Sigmoid colon (tissue), 7 donors: Measurements from ENCODE around the gene CARMIL1. TPM values are rescaled to one million over a fixed set of nuclear protein-coding genes. Genes with fewer than 3 reads are reported as not detected.

Experiments used
- DNase-seq: peaks from one replicate; pipeline ENCODE4 v3.0.0-alpha.2; 2019
- H3K27ac ChIP-seq, 4 donors: fragments of 200-600 bp; sonication (generic); one replicate each; pipeline ENCODE4 v1.5.1; 2016 to 2019; ENCODE audit warnings: mild to moderate bottlenecking in 1 of 4
- H3K27me3 ChIP-seq, 3 donors: fragments of 200-600 bp; sonication (generic); one replicate each; pipeline ENCODE4 v1.5.1; 2019; ENCODE audit warnings: mild to moderate bottlenecking in 1 of 3
- H3K36me3 ChIP-seq, 4 donors: fragments of 200-600 bp; sonication (generic); one replicate each; pipeline ENCODE4 v1.5.1; 2016 to 2019
- H3K4me1 ChIP-seq, 4 donors: fragments of 200-600 bp; sonication (generic); one replicate each; pipeline ENCODE4 v1.5.1; 2017 to 2019
- H3K4me3 ChIP-seq, 4 donors: fragments of 200-600 bp; sonication (generic); one replicate each; pipeline ENCODE4 v1.5.1; 2017 to 2019; ENCODE audit warnings: mild to moderate bottlenecking in 2 of 4, moderate library complexity in 1 of 4
- H3K9me3 ChIP-seq, 4 donors: fragments of 200-600 bp in 3 of 4; sonication (generic) in 3 of 4; one replicate each; pipeline versions ENCODE4 v1.5.1 to v1.6.1; 2013 to 2019
- EP300 ChIP-seq, 4 donors: sonication (generic); formaldehyde crosslinking; IDR thresholded peaks; one replicate each; pipeline ENCODE4 v1.6.1; 2017; ENCODE audit warnings: antibody characterized with exemption in 4 of 4
- POLR2A ChIP-seq, 2 donors: fragments of 450-650 bp; IDR thresholded peaks; one replicate each; pipeline ENCODE4 v1.6.1; 2016; ENCODE audit warnings: antibody characterized with exemption in 2 of 2, mild to moderate bottlenecking in 2 of 2, moderate library complexity in 2 of 2
- POLR2AphosphoS5 ChIP-seq, 4 donors: sonication (generic); formaldehyde crosslinking; IDR thresholded peaks; one replicate each; pipeline ENCODE4 v1.6.1; 2017; ENCODE audit warnings: antibody characterized with exemption in 4 of 4
- WGBS, 2 donors: extraction: QIAGEN DNeasy Blood & Tissue Kit; methylation state at CpG; one replicate each; pipeline ENCODE4 v1.1.7; 2013; 5-methylcytosine and 5-hydroxymethylcytosine counted together
- intact Hi-C: fragments of 100-400 bp; cut with DNase I; formaldehyde crosslinking; loops from one replicate; pipeline ENCODE4 v1.15.1; 2023
- polyA plus RNA-seq, 3 donors: library from polyadenylated mRNA; stranded (reverse); fragments of 200-250 nt; gene quantifications; one replicate each; pipeline ENCODE4 v1.2.3, GENCODE V29; 2013
- total RNA-seq, 4 donors: library from RNA; depleted of rRNA; stranded (reverse); fragments of >200 nt; gene quantifications; one replicate each; pipeline ENCODE4 v1.1.0, GENCODE V29; 2016
- TF ChIP-seq, protein P1 (sequence below), 4 experiments: fragments of 450-650 bp in 3 of 4; fragments of 200-600 bp in 1 of 4; IDR thresholded peaks; one replicate each; pipeline ENCODE4 v1.5.1; 2016 to 2019; ENCODE audit warnings: antibody characterized with exemption in 4 of 4, mild to moderate bottlenecking in 3 of 4, moderate library complexity in 2 of 4
- donor health status: healthy with polysubstance abuse.
- donor health status: Bipolar disorder and iron deficiency.
- donor health status: healthy.

CARMIL1 gene
- total and polyA plus RNA-seq, 7 donors: 3.4 to 24.0 (median 8.2) TPM

GRCh38 chr6:25635886-25636317, 356.7 kb downstream of the CARMIL1 start:
- WGBS, 2 donors: 94% methylated on average over 2 of the region's 2 CpGs
- TF ChIP-seq, protein P1, sequence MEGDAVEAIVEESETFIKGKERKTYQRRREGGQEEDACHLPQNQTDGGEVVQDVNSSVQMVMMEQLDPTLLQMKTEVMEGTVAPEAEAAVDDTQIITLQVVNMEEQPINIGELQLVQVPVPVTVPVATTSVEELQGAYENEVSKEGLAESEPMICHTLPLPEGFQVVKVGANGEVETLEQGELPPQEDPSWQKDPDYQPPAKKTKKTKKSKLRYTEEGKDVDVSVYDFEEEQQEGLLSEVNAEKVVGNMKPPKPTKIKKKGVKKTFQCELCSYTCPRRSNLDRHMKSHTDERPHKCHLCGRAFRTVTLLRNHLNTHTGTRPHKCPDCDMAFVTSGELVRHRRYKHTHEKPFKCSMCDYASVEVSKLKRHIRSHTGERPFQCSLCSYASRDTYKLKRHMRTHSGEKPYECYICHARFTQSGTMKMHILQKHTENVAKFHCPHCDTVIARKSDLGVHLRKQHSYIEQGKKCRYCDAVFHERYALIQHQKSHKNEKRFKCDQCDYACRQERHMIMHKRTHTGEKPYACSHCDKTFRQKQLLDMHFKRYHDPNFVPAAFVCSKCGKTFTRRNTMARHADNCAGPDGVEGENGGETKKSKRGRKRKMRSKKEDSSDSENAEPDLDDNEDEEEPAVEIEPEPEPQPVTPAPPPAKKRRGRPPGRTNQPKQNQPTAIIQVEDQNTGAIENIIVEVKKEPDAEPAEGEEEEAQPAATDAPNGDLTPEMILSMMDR (IDR thresholded peaks at IDR 0.05): no peak
- TF ChIP-seq POLR2AphosphoS5 (IDR thresholded peaks at IDR 0.05) (no peak), POLR2A (IDR thresholded peaks at IDR 0.05) (no peak), EP300 (IDR thresholded peaks at IDR 0.05) (no peak)
- intact Hi-C loops: no loop called here
- no peaks in the 10 kb centered on the region for H3K9me3 ChIP-seq
- no peaks in the 10 kb centered on the region for H3K36me3 ChIP-seq
- H3K27me3 ChIP-seq: no peaks in the 10 kb centered on the region
- no peak overlapping the region for H3K27ac ChIP-seq
- H3K4me3 ChIP-seq: no peak overlapping the region
- no peak for DNase-seq
- no peaks in the 10 kb centered on the region for H3K4me1 ChIP-seq

DNA sequence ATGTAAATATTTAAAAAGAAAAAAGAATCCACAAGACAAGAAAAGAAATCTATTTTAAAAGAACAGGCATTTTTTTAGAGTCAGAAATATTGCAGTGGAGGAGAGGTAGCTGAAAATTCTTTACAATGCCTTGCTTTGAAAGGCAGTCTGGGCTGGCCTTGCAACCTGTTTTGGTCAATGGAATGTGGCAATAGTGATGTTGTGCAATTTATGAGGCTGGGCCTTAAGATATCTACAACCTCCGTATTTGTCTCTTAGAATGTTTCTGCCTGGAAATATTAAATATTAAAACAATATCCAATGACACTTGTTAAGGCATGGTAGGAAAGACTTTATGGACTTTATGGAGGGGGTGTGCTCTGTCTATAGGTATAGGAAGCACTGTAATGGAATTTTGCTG, 358.0 kb downstream of the CARMIL1 start:
- intact Hi-C loops: no loop called here
- Histone ChIP-seq H3K27ac (no peak overlapping the region), H3K9me3 (no peaks in the 10 kb centered on the region), H3K27me3 (no peaks in the 10 kb centered on the region), H3K4me3 (no peak overlapping the region), H3K36me3 (no peaks in the 10 kb centered on the region), H3K4me1 (no peaks in the 10 kb centered on the region)
- TF ChIP-seq POLR2AphosphoS5 (IDR thresholded peaks at IDR 0.05) (no peak), EP300 (IDR thresholded peaks at IDR 0.05) (no peak), POLR2A (IDR thresholded peaks at IDR 0.05) (no peak)
- TF ChIP-seq, protein P1 (IDR thresholded peaks at IDR 0.05): no peak
- DNase-seq: no peak
- 62 to 69% methylated on average over 1 of the region's 1 CpG for WGBS, 2 donors

GRCh38 chr6:25637960-25638434, 358.8 kb downstream of the CARMIL1 start:
- Histone ChIP-seq H3K36me3 (no peaks in the 10 kb centered on the region), H3K27me3 (no peaks in the 10 kb centered on the region), H3K9me3 (no peaks in the 10 kb centered on the region), H3K27ac (no peak overlapping the region), H3K4me3 (no peak overlapping the region), H3K4me1 (no peaks in the 10 kb centered on the region)
- no peak for DNase-seq
- intact Hi-C loops: no loop called here
- 35 to 66% methylated on average over 4 of the region's 4 CpGs for WGBS, 2 donors
- TF ChIP-seq POLR2AphosphoS5 (IDR thresholded peaks at IDR 0.05): no peak
- no peak for TF ChIP-seq POLR2A (IDR thresholded peaks at IDR 0.05)
- no peak for TF ChIP-seq EP300 (IDR thresholded peaks at IDR 0.05)
- TF ChIP-seq, protein P1 (IDR thresholded peaks at IDR 0.05): no peak

DNA sequence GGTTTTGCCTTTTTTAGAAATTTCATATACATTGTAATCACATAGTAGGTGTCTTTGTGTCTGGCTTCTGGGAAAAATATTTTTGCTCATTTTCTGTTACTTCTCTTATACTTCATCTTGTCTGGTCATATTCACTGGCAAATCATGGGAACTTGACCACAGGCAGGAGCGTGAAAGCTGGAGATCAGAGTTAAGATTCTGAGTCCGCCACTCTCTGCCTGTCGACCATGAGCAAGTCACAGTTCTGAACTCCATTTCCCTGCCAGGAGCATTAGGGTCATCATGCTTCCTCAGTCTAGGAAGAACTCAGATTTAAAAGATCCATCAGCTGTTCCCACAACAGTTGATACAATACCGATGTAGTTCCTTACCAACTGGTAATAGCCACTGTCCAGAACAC, 360.5 kb downstream of the CARMIL1 start:
- 87 to 90% methylated on average over 4 of the region's 4 CpGs for WGBS, 2 donors
- Histone ChIP-seq H3K4me3 (no peak overlapping the region), H3K27ac (no peak overlapping the region), H3K27me3 (no peaks in the 10 kb centered on the region), H3K9me3 (no peaks in the 10 kb centered on the region), H3K4me1 (no peaks in the 10 kb centered on the region), H3K36me3 (no peaks in the 10 kb centered on the region)
- intact Hi-C loops: no loop called here
- no peak for TF ChIP-seq POLR2A (IDR thresholded peaks at IDR 0.05)
- TF ChIP-seq, protein P1 (IDR thresholded peaks at IDR 0.05): no peak
- TF ChIP-seq EP300 (IDR thresholded peaks at IDR 0.05): no peak
- no peak for TF ChIP-seq POLR2AphosphoS5 (IDR thresholded peaks at IDR 0.05)
- no peak for DNase-seq

DNA sequence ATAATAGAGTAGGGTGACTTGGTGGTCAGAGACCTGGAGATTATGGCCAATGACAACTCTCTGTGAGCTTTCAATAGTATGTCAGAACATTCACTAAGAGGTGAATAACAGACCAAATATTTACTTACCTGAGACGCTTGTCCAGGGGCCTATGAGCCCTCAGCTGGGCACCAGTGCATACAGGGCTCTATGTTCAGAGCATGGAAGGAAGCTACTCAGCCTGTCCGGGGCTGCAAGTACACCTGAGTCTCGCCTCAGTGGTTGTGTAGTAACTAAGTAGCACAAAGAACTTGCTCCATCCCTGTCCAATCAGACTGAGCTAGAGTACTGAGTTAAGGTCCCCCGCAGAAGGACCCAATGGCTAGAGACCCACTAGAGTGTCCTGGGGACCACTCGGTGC, 361.3 kb downstream of the CARMIL1 start:
- Histone ChIP-seq H3K4me3 (no peak overlapping the region), H3K27me3 (no peaks in the 10 kb centered on the region), H3K36me3 (no peaks in the 10 kb centered on the region), H3K4me1 (no peaks in the 10 kb centered on the region), H3K27ac (no peak overlapping the region), H3K9me3 (no peaks in the 10 kb centered on the region)
- intact Hi-C loops: no loop called here
- TF ChIP-seq POLR2AphosphoS5 (IDR thresholded peaks at IDR 0.05) (no peak), POLR2A (IDR thresholded peaks at IDR 0.05) (no peak), EP300 (IDR thresholded peaks at IDR 0.05) (no peak)
- TF ChIP-seq, protein P1 (IDR thresholded peaks at IDR 0.05): no peak
- no peak for DNase-seq
- WGBS, 2 donors: 82 to 85% methylated on average over 5 of the region's 5 CpGs
